C4-2B (cell line): ENCODE results near the gene UBE3C.

Experiments
- ZFX ChIP-seq: fragments of 450-650 bp; IDR thresholded peaks from 2 replicates; pipeline ENCODE4 v1.6.1; 2017
- TF ChIP-seq, protein P1 (sequence below): fragments of 450-650 bp; conservative IDR thresholded peaks from 2 replicates; pipeline ENCODE4 v1.5.1; 2017; ENCODE audit warnings: mild to moderate bottlenecking

DNA sequence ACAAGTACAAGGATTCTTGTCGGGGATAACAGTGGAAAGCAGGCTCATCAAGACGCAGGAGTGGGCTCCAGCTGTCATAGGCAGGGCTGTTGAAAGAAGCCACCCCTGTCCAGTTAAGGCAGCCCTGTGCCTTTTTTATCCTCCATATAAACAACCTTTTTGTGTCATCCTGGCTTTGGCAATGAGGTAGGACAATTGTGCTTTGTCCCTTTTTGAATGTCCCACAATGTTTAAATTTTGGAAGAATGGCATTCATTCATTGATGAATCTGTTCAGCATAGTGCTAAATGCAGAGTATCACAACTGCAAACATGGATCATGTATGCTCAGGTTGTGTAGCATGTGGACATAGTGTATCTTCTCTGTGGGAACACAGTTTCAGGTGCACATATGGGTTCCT, 66.7 kb downstream of the UBE3C start:
- TF ChIP-seq, protein P1, sequence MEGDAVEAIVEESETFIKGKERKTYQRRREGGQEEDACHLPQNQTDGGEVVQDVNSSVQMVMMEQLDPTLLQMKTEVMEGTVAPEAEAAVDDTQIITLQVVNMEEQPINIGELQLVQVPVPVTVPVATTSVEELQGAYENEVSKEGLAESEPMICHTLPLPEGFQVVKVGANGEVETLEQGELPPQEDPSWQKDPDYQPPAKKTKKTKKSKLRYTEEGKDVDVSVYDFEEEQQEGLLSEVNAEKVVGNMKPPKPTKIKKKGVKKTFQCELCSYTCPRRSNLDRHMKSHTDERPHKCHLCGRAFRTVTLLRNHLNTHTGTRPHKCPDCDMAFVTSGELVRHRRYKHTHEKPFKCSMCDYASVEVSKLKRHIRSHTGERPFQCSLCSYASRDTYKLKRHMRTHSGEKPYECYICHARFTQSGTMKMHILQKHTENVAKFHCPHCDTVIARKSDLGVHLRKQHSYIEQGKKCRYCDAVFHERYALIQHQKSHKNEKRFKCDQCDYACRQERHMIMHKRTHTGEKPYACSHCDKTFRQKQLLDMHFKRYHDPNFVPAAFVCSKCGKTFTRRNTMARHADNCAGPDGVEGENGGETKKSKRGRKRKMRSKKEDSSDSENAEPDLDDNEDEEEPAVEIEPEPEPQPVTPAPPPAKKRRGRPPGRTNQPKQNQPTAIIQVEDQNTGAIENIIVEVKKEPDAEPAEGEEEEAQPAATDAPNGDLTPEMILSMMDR, result no peak
- TF ChIP-seq ZFX, result no peak
